ENCODE data around the gene AMMECR1L.

AMMECR1L gene

DNA sequence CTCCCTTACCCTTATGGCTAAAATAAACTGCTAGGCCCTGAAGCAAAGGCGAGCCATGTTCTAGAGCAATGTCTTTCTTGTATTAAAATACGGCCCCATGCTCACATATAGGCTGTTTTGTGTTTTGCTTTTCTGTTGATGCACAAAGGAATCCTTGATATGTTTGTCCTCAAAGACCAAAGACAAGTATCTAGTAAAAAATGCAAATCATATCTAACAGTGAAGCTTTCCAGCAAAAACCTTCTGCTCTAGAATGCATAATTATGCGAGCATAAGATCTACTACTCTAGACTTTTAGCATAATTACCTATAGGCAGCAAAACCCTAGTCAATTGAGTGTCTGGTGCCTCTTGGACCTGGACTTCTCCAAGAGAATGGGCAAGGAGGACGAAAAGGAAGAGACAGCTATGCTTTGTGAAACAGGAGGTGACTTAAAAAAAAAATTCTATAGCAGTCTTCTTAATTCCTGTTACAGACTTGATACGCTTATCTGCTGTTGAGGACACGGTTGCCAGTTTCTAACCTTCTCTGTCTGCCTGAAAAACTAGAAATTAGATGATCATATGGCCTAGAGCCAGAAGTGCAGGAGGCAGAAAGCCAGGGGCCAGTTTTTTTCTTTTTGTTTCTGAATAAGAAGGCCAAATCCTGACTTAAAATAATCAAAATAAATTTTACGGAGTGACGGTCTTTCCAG is 1.5 kb upstream of the AMMECR1L start:
- DNase-seq, result peak in 1 of 3 donors; percentile 8

DNA sequence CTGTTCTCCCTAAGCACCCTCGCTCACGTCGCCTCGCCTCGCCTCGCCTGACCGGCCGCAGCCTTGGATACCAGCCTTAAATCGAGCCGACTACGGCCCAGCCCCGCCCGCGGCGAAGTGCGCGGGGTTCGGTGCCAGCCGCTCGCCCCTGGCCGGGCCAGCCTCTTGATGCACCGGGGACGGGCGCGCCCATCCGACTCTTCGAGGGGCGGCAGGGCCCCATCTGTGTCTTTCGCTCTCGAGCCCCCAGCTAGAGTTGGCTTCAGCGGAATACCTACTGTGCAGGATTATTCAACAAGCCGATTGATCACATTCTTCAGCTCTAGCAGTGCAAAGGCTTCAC is 808 bp upstream of the AMMECR1L start:
- peak in 2 of 3 donors; percentile 14 to 52 for DNase-seq

DNA sequence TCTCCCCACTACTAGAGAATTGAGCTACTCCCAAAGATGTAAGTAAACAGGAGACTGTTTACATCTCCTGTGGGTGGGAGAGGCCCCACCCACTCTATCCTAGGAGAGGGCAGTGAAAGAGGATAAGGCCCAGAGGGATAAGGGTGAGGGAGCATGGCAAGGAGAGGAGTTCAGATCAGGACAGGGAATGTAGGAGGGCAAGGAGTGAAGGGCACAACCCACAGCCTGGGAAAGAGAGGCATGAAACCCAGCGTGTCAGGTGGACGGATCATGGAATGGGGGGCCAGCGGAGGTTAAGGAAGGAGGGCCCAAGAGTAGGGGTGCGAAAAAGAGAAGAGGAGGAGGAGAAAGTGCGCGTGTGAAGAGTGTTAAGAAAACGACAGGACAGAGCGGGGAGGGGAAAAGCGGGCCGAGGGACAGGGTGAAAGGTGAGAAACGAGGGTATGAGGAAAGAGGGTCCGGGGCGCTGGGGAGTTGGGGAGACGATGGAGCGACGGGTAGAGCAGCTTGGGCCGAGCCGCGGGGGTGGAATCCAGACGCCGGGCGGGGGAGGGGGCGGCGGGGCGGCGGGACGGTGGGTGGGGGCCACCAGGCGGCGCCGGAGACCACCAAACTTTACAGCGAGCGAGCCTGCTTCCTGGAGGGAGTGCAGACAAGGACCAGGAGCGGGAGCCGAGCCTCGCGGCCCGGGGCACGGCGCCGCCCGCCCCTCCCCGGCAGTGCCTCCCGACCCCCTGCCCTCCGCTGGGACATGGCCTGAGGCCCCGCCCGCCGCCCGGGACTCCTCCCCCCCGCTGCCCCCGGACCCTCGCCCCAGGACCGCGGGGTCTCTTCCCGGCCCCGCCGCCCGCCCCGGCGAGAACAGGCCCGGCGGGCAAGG is 655 bp downstream of the AMMECR1L start:
- peak in 2 of 3 donors; percentile 17 to 40 for DNase-seq

DNA sequence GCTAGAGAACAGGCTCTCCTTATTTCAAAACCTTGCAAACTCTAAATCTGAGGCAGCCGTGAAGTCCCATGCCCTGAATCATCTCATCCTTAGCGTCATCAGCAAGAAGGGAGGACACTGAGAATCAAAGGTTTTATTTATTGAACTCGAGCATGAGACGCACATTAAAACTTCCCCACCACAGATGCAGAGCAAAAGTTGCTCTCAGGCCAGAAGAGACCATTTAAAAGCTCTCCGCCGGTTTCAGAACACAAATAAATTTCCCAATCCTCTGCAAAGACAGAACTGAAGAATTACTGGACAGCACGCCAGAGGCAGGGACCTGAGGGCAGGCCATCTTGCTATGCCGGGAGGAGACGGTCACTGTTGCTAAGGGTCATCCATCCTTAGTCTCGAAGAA is 1.3 kb downstream of the AMMECR1L start:
- DNase-seq, result no peak

GRCh38 chr2:127879899-127880298 is 5.9 kb downstream of the AMMECR1L start:
- no peak for DNase-seq

- DNase-seq, result no peak
Observed at GRCh38 chr2:127877626-127878025, 8.1 kb downstream of the AMMECR1L start.

DNA sequence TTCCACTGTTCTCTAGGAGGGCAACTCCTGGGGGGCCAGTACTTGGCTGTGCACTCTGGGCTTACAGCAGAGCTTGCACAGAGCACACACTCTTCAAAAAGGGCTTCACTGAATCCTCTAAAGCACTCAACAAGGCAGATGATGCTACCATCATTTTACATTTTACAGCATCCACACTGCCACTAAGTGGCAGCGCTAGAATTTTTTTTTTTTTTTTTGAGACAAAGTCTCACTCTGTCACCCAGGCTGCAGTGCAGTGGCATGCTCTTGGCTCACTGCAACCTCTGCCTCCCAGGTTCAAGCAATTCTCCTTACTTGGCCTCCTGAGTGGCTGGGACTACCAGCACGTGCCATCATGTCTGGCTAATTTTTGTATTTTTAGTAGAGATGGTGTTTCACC is 8.6 kb downstream of the AMMECR1L start:
- no peak for DNase-seq

- DNase-seq, result peak; percentile 18 to 25 (median 25)
Observed at GRCh38 chr2:127874378-127875269, 11.1 kb downstream of the AMMECR1L start.

DNA sequence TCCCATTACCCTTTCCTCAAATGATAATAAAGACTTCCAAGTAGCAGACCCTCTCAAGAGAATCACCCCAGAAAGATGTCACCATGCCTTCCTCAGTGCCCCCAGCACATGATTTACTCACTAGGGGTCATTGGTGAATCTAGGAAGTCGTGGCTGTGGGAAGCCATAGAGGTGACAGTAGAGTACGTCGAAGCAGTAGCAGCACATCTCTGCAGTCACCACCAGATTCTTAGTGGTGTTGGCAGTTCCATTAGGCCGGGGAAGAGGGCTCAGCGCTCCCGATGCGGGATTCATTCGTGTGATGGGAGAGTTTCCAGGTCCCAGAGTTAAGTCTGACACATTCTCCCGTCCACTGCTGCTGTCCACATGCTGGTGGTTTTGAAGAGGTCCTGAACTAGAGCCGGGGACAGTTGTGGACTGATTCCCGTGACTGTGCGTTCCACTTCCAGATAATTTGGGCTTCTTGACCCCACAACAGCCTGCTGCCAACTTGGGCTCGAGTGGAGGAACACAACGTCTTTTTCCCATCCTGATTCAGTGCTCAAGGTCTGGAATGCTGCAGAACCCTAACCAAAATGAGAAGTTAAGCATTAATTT is 12.0 kb downstream of the AMMECR1L start:
- no peak for DNase-seq

- no peak for DNase-seq
Observed at GRCh38 chr2:127872354-127872753, 13.4 kb downstream of the AMMECR1L start.

GRCh38 chr2:127865926-127866325 is 19.8 kb downstream of the AMMECR1L start:
- DNase-seq, result no peak

- DNase-seq, result peak in 2 of 3 donors; percentile 27 to 44
Observed at GRCh38 chr2:127864877-127865276, 20.9 kb downstream of the AMMECR1L start.

- no peak for DNase-seq
Observed at GRCh38 chr2:127862228-127862627, 23.5 kb downstream of the AMMECR1L start.

DNA sequence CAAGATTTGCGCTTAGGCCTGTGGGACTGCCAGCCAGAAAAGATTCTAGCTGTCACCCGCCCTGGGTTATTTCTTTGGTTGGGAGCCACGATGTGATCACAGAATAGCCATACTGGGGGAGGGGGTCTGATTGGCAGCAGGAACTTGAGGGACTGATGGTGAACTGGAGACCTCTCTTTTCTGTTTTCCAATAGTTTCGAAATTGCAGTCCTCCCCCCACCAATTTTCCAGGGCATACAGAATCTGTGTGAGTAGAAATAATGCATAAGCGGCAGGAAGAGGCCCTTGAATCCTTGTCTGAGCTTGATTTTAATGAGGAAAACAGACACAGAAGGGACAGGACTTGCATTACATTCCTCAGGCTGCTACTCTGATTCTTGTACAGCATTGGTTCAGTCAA is 25.6 kb downstream of the AMMECR1L start:
- no peak for DNase-seq

- peak in 1 of 3 donors; percentile 7 for DNase-seq
Observed at GRCh38 chr2:127859712-127860085, 26.1 kb downstream of the AMMECR1L start.

- peak in 1 of 3 donors; percentile 28 for DNase-seq
Observed at GRCh38 chr2:127857265-127857808, 28.4 kb downstream of the AMMECR1L start.

DNA sequence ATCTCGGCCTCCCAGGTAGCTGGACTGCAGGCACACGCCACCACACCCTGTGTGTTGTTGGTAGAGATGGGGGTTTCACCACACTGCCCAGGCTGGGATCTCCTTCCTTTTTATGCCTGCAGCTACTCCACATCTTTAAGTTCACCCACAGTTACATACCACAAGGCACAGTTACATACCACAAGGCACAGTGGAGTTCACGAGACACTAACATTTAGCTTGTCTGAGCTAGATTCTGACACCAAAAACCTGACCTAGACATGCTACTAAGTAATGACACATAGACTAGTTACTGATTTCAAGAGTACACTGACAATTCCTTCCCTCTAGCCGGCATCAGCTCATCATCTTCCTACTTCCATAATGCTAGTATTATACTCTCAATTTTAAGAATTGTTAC is 32.1 kb downstream of the AMMECR1L start:
- no peak for DNase-seq

DNA sequence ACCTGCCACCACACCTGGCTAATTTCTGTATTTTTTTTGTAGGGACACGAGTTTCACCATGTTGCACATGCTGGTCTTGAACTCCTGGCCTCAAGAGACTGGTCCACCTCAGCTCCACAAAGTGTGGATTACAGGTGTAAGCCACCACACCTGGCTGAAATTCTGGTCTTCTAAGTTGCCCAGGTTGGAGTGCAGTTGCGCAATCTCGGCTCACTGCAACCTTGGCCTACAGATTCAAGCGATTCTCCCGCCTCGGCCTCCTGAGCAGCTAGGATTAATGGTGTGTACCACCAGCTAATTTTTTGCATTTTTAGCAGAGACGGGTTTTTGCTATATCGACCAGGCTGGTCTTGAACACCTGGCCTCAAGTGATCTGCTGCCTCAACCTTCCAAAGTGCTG is 33.4 kb downstream of the AMMECR1L start:
- no peak for DNase-seq

GRCh38 chr2:127847931-127848330 is 37.8 kb downstream of the AMMECR1L start:
- no peak for DNase-seq

- no peak for DNase-seq
Observed at GRCh38 chr2:127844973-127845372, 40.8 kb downstream of the AMMECR1L start.

- no peak for DNase-seq
Observed at GRCh38 chr2:127843677-127844076, 42.1 kb downstream of the AMMECR1L start.

DNA sequence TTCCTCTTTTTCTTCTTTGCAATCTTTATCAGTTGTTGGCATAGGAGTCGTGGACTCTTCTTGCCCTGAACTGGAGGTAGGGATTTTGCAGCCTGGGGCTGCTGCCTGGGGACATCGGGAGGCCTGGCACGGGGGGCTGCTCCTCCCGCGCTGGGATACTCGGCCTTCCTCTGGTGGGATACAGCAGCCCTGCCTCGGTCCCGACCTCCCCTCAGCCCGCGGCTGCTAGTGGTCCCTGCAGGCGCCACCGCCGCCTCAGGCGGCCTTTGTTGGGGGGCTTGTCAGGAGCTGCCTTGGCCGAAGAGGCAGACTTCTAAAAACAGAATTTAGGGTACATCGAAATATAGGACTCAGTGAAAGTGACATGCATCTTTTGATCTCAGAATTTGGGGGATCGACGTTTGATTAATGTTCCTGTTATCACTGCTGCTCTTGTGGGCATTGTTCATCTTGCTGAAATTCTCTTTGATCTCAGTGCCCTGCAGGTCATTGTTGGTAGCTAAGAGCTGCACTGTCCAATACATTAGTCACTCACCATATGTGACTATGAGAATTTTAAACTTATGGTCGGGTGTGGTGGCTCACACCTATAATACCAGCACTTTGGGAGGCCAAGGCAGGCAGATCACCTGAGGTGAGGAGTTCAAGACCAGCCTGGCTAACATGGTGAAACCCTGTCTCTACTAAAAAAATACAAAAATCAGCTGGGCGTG is 44.1 kb downstream of the AMMECR1L start:
- DNase-seq, result no peak

All from suppressor macrophage treated with lipopolysaccharide for 1 hour (primary cell).